WERI-Rb-1 (cell line): ENCODE data around the gene KLHL25.

Experiments
- DNase-seq: peaks from one replicate; pipeline ENCODE4 v3.0.0-alpha.2; 2020
- H3K27ac ChIP-seq: fragments of 250-450 bp; sonication (Bioruptor Pico); 2 replicates; pipeline ENCODE4 v1.5.1; 2020; ENCODE audit warnings: mild to moderate bottlenecking, moderate library complexity
- H3K27me3 ChIP-seq: fragments of 250-450 bp; sonication (Bioruptor Pico); 2 replicates; pipeline ENCODE4 v1.5.1; 2021; ENCODE audit warnings: mild to moderate bottlenecking, low read depth, moderate library complexity; ENCODE audit not compliant: insufficient read depth, severe bottlenecking
- H3K36me3 ChIP-seq: fragments of 250-450 bp; sonication (Bioruptor Pico); 2 replicates; pipeline ENCODE4 v1.5.1; 2020; ENCODE audit warnings: mild to moderate bottlenecking, moderate library complexity
- H3K4me3 ChIP-seq: 2 replicates; pipeline ENCODE4 v1.5.1; 2011; ENCODE audit warnings: low read depth, mild to moderate bottlenecking, control low read depth, low read length
- H3K9me3 ChIP-seq: fragments of 250-450 bp; sonication (Bioruptor Pico); 2 replicates; pipeline ENCODE4 v1.5.1; 2021; ENCODE audit warnings: mild to moderate bottlenecking, moderate library complexity; ENCODE audit not compliant: severe bottlenecking
- TF ChIP-seq, protein P1 (sequence below): IDR thresholded peaks from 2 replicates; pipeline ENCODE4 v1.5.1; 2011; ENCODE audit warnings: low read depth, mild to moderate bottlenecking, control low read depth, inconsistent platforms, low read length

Gene KLHL25

GRCh38 chr15:85782064-85782463 lies 12.7 kb downstream of the KLHL25 start:
- no peak for DNase-seq
- Histone ChIP-seq H3K9me3 (no peaks in the 10 kb centered on the region), H3K27me3 (no peaks in the 10 kb centered on the region), H3K36me3 (no peaks in the 10 kb centered on the region), H3K27ac (no peak overlapping the region), H3K4me3 (no peak overlapping the region)
- TF ChIP-seq, protein P1, sequence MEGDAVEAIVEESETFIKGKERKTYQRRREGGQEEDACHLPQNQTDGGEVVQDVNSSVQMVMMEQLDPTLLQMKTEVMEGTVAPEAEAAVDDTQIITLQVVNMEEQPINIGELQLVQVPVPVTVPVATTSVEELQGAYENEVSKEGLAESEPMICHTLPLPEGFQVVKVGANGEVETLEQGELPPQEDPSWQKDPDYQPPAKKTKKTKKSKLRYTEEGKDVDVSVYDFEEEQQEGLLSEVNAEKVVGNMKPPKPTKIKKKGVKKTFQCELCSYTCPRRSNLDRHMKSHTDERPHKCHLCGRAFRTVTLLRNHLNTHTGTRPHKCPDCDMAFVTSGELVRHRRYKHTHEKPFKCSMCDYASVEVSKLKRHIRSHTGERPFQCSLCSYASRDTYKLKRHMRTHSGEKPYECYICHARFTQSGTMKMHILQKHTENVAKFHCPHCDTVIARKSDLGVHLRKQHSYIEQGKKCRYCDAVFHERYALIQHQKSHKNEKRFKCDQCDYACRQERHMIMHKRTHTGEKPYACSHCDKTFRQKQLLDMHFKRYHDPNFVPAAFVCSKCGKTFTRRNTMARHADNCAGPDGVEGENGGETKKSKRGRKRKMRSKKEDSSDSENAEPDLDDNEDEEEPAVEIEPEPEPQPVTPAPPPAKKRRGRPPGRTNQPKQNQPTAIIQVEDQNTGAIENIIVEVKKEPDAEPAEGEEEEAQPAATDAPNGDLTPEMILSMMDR, result no peak

- no peak for DNase-seq
- Histone ChIP-seq H3K27me3 (no peaks in the 10 kb centered on the region), H3K36me3 (no peaks in the 10 kb centered on the region), H3K27ac (no peak overlapping the region), H3K4me3 (no peak overlapping the region), H3K9me3 (no peaks in the 10 kb centered on the region)
- TF ChIP-seq, protein P1, result no peak
Measured at GRCh38 chr15:85781099-85781498, 13.6 kb downstream of the KLHL25 start.

GRCh38 chr15:85780225-85780985 lies 14.3 kb downstream of the KLHL25 start:
- no peak overlapping the region for H3K4me3 ChIP-seq
- H3K9me3 ChIP-seq, result no peaks in the 10 kb centered on the region
- H3K36me3 ChIP-seq, result no peaks in the 10 kb centered on the region
- DNase-seq, result no peak
- TF ChIP-seq, protein P1, result no peak
- H3K27ac ChIP-seq, result no peak overlapping the region
- H3K27me3 ChIP-seq, result no peaks in the 10 kb centered on the region

DNA sequence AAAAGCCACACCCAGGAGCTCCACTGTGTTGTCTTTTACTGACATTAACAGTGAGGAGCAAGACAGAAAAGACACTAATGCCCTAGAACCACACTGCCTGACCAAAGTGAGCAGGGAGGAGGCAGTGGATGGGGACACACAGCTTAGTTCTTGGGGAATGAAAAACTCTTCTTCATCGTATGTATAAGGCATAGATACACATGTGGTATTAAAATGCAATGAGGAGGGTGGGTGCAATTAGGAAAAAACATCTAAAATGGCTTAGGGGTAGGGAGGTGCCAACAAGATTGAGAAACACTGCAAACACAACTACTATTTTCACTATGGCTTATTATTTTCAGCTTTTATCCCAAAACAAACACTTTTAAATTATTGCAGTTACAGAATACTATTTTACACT lies 15.5 kb downstream of the KLHL25 start:
- no peaks in the 10 kb centered on the region for H3K9me3 ChIP-seq

DNA sequence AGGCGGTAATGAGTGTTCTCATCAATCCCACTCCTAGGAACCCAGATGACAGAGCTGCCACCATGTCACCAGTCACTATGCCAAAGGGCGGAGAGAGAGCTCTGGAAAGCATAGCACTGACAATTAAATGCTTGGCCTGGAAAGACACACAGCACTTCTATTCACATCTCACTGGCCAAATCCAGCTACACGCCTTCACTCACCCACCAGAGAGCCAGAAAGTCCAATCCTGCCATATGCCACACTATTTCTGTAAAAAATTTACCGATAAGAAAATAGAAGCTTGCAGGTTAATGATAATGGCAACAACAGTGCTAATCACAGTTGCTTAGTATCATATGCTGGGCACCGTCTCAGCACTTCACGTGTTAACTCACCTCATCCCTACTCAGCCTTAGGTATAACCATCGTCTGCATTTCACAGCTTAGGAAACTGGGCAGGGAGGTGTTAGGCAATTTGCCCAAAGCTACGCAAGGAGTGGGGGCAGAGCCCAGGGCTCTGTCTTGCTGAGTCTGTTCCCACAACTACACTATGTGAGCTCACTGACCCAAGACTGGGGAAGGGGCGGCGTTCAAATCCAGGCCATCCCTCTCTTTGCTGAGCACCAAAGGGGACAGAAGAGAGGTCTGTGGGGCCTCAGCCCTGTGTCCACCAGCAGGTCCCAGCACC lies 16.5 kb downstream of the KLHL25 start:
- Histone ChIP-seq H3K9me3 (no peaks in the 10 kb centered on the region), H3K27me3 (no peaks in the 10 kb centered on the region), H3K36me3 (no peaks in the 10 kb centered on the region), H3K4me3 (no peak overlapping the region), H3K27ac (no peak overlapping the region)
- TF ChIP-seq, protein P1, result no peak
- DNase-seq, result no peak

More for the DNA sequence above, 15.5 kb downstream of the KLHL25 start:
- Histone ChIP-seq H3K27me3 (no peaks in the 10 kb centered on the region), H3K4me3 (no peak overlapping the region), H3K27ac (no peak overlapping the region), H3K36me3 (no peaks in the 10 kb centered on the region)
- TF ChIP-seq, protein P1, result no peak
- no peak for DNase-seq
